PC-3 (cell line): ENCODE data around the gene UBE2E2.

Experiments used
- EZH2 ChIP-seq: fragments of 300-600 bp; sonication (generic); IDR thresholded peaks from one replicate; pipeline ENCODE4 v1.6.1; 2017; ENCODE audit warnings: antibody characterized with exemption, mild to moderate bottlenecking, low read length; ENCODE audit not compliant: unreplicated experiment
- EZH2phosphoT487 ChIP-seq: fragments of 300-600 bp; sonication (generic); IDR thresholded peaks from 2 replicates; pipeline ENCODE4 v1.6.1; 2018; ENCODE audit warnings: mild to moderate bottlenecking, antibody characterized with exemption, low read length, borderline replicate concordance
- TF ChIP-seq, protein P1 (sequence below): fragments of 300-600 bp; sonication (generic); conservative IDR thresholded peaks from 2 replicates; pipeline ENCODE4 v1.5.1; 2017; ENCODE audit warnings: antibody characterized with exemption, low read depth, mild to moderate bottlenecking, low read length

DNA sequence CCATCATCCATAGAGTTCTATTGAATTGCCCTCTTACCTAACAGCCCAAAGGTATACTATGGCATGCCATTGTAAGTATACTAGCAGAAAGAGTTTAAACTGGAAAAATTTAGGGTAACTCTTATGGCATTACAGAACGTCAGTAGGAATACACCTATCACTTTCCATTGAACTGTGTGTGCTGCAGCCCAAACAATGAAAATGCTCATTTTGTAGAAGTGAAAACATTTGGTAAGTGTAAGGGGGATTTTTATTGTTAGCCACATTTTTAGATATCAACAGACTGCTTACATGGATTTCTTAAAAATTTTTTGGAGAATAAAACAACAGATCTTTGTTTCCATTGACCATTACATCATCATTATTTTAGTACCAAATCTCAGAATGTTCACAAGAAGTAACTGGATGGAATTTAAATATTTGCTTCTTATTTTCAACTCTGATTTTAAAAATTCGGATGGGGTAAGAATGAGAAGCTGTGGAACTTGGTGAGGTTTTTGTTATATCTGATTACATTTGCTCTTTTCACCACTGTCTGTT lies 245.9 kb downstream of the UBE2E2 start:
- TF ChIP-seq, protein P1, sequence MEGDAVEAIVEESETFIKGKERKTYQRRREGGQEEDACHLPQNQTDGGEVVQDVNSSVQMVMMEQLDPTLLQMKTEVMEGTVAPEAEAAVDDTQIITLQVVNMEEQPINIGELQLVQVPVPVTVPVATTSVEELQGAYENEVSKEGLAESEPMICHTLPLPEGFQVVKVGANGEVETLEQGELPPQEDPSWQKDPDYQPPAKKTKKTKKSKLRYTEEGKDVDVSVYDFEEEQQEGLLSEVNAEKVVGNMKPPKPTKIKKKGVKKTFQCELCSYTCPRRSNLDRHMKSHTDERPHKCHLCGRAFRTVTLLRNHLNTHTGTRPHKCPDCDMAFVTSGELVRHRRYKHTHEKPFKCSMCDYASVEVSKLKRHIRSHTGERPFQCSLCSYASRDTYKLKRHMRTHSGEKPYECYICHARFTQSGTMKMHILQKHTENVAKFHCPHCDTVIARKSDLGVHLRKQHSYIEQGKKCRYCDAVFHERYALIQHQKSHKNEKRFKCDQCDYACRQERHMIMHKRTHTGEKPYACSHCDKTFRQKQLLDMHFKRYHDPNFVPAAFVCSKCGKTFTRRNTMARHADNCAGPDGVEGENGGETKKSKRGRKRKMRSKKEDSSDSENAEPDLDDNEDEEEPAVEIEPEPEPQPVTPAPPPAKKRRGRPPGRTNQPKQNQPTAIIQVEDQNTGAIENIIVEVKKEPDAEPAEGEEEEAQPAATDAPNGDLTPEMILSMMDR: no peak
- TF ChIP-seq EZH2: no peak
- TF ChIP-seq EZH2phosphoT487: no peak
